Erythroblast (primary cell): Measurements from ENCODE around the gene CTXN1.

Experiments
- GATA1 ChIP-seq: IDR thresholded peaks from 2 replicates; pipeline ENCODE4 v1.6.1; 2011; ENCODE audit warnings: low read depth, mild to moderate bottlenecking, control low read depth, low read length, moderate library complexity
- POLR2A ChIP-seq: IDR thresholded peaks from 2 replicates; pipeline ENCODE4 v1.6.1; 2011; ENCODE audit warnings: mild to moderate bottlenecking, low read length

GRCh38 chr19:7911508-7912143 lies 14.3 kb downstream of the CTXN1 start:
- TF ChIP-seq POLR2A (no peak), GATA1 (no peak)
